Ovary (tissue), 3 donors: ENCODE results near the gene ATF6.

Source experiments
- CTCF ChIP-seq, 3 donors: fragments of 450-650 bp in 2 of 3; fragments of 200-600 bp in 1 of 3; IDR thresholded peaks; one replicate each; pipeline versions ENCODE4 v1.5.1 to v1.8.0; 2016 to 2022; ENCODE audit warnings: antibody characterized with exemption in 3 of 3, mild to moderate bottlenecking in 1 of 3
- EP300 ChIP-seq: sonication (generic); formaldehyde crosslinking; IDR thresholded peaks from one replicate; pipeline ENCODE4 v1.6.1; 2017; ENCODE audit warnings: antibody characterized with exemption
- POLR2A ChIP-seq: fragments of 450-650 bp; IDR thresholded peaks from one replicate; pipeline ENCODE4 v1.6.1; 2017; ENCODE audit warnings: antibody characterized with exemption, mild to moderate bottlenecking, moderate library complexity
- donor health status: DM: no; HTN: no; CAD: no.

DNA sequence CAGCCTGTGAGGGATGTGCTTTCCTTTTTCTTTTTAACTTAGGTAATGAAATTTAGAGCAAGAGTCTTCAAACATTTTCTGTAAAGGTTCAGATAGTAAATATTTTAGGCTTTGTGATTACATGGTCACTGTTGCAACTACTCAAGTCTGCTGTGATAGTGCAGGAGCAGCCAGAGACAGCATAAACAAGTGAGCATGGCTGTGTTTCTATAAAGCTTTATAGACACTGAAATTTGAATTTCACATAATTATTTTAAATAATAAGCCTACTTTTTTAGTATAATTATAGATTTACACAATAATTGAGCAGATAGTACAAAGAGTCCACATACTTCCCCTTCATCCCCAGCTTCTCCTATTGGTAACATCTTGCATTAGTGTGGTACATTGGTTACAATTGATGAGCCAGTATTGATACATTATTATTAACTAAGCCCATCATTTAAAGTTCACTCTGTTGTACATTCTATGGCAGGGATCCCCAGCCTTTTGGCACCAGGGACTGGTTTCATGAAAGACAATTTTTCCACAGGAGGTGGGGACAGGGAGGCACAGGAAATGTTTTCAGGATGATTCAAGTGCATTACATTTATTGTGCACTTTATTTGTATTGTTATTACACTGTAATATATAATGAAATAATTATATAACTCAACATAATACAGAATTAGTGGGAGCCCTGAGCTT lies 3.0 kb downstream of the ATF6 start:
- TF ChIP-seq POLR2A (no peak), CTCF (IDR thresholded peaks at IDR 0.05) (no peak), EP300 (no peak)
